Measurements from ENCODE around the gene SVOP. TPM values are rescaled to one million over a fixed set of nuclear protein-coding genes. Genes with fewer than 3 reads are reported as not detected.

SVOP gene
- total and polyA plus RNA-seq, 2 of the 4 experiments (the other 2 are of a cell fraction), result not detected

- intact Hi-C loops (cut with micrococcal nuclease), result no loop called here
- no peaks in the 10 kb centered on the region for H3K9me3 ChIP-seq (ENCODE audit: control insufficient read depth, insufficient read depth, low read length)
- H3K27me3 ChIP-seq (ENCODE audit: control insufficient read depth, insufficient read depth, low read length), result peaks cover 7% of the 10 kb centered on the region; the same call in 1 of the 2 replicates
- H3K27ac ChIP-seq (ENCODE audit: insufficient read depth, low read length), result no peak overlapping the region
- H3K14ac ChIP-seq (replicated peaks; ENCODE audit: low read depth, low read length), result no peak overlapping the region
- no TSS peak for BruUV-seq (replicated peaks)
- H2AK9ac ChIP-seq (replicated peaks; ENCODE audit: low read depth, low read length, poor library complexity), result no peak overlapping the region
- no peak for TF ChIP-seq CHD1 (IDR thresholded peaks at IDR 0.05; ENCODE audit: low read depth, low read length)
- no peak for TF ChIP-seq CTCF (conservative IDR thresholded peaks at IDR 0.05; ENCODE audit: low read depth, low read length)
- TF ChIP-seq RCOR1 (IDR thresholded peaks at IDR 0.05; ENCODE audit: insufficient replicate concordance, low read length), result no peak
- no peak for TF ChIP-seq RAD21 (IDR thresholded peaks at IDR 0.05; ENCODE audit: low read length)
- no peak for TF ChIP-seq ELK1 (IDR thresholded peaks at IDR 0.05; ENCODE audit: borderline replicate concordance, low read depth, low read length)
- TF ChIP-seq CEBPB (IDR thresholded peaks at IDR 0.05; ENCODE audit: low read depth, low read length), result no peak
- no peak for TF ChIP-seq MXI1 (IDR thresholded peaks at IDR 0.05; ENCODE audit: borderline replicate concordance, low read depth, low read length)
- TF ChIP-seq SMC3 (IDR thresholded peaks at IDR 0.05; ENCODE audit: low read depth, low read length), result no peak
- no peak for TF ChIP-seq MAFK (IDR thresholded peaks at IDR 0.05; ENCODE audit: low read depth, low read length)
- TF ChIP-seq POLR2A (IDR thresholded peaks at IDR 0.05; ENCODE audit: low read depth, low read length), result no peak
- TF ChIP-seq RFX5 (IDR thresholded peaks at IDR 0.05; ENCODE audit: low read depth, low read length), result no peak
- TF ChIP-seq BHLHE40 (IDR thresholded peaks at IDR 0.05; ENCODE audit: low read depth, low read length), result no peak
- no peak for TF ChIP-seq NFE2L2 (IDR thresholded peaks at IDR 0.05; ENCODE audit: low read depth, low read length)
- no peak for TF ChIP-seq FOS (IDR thresholded peaks at IDR 0.05; ENCODE audit: low read depth, low read length)
- TF ChIP-seq USF2 (IDR thresholded peaks at IDR 0.05; ENCODE audit: low read depth, low read length), result no peak
- TF ChIP-seq MAZ (IDR thresholded peaks at IDR 0.05; ENCODE audit: borderline replicate concordance, low read depth, low read length), result no peak
- dilution Hi-C loops (cut with HindIII; ENCODE audit: low sequenced_read_pairs, unreplicated experiment), result no loop called here
- no peak overlapping the region for H2BK120ac ChIP-seq (ENCODE audit: low read depth, low read length)
- no peak overlapping the region for H3K23ac ChIP-seq (ENCODE audit: low read depth, low read length)
- WGBS, 2 experiments (ENCODE audit: extremely low coverage in 2 of 2, insufficient read length in 1 of 2), result 83% methylated on average over 2 of the region's 3 CpGs; no CpG with 5 or more reads in 1 of the 2 experiments
- CTCF ChIA-PET, result no interaction called here
- H4K20me1 ChIP-seq (ENCODE audit: insufficient read depth, low read length), result no peaks in the 10 kb centered on the region
- no peak overlapping the region for H3K4ac ChIP-seq (ENCODE audit: low read depth, low read length)
- no peaks in the 10 kb centered on the region for H3K9me1 ChIP-seq (ENCODE audit: insufficient read depth, low read length)
- no peak overlapping the region for H4K5ac ChIP-seq (ENCODE audit: low read depth, low read length)
- H3K36me3 ChIP-seq (ENCODE audit: control insufficient read depth, insufficient read depth, low read length), result no peaks in the 10 kb centered on the region
- no peak overlapping the region for H2BK20ac ChIP-seq (ENCODE audit: low read depth, low read length)
- no peak overlapping the region for H4K91ac ChIP-seq (ENCODE audit: insufficient read depth, low read depth, low read length)
- POLR2A ChIA-PET (ENCODE audit: unreplicated experiment), result no interaction called here
- H3K18ac ChIP-seq (ENCODE audit: low read depth, low read length), result no peak overlapping the region
- no peak overlapping the region for H3K4me2 ChIP-seq (ENCODE audit: low read depth, low read length)
- H3K56ac ChIP-seq (ENCODE audit: extremely low read depth, insufficient read depth, low read length), result no peak overlapping the region
- H4K8ac ChIP-seq (ENCODE audit: low read depth in 2 of 2, low read length in 2 of 2), result no peak overlapping the region
- H3K4me1 ChIP-seq (ENCODE audit: control insufficient read depth, insufficient read depth, low read length), result no peaks in the 10 kb centered on the region
- no peak overlapping the region for H2AK5ac ChIP-seq (ENCODE audit: low read depth, low read length)
- ATAC-seq (ENCODE audit: low read depth) (no peak), DNase-seq (no peak)
- no peak overlapping the region for H3K4me3 ChIP-seq (ENCODE audit: insufficient read depth, low read depth, low read length)
- no peaks in the 10 kb centered on the region for H3K79me1 ChIP-seq (ENCODE audit: low read depth in 1 of 2, low read length in 2 of 2)
- in situ Hi-C loops (cut with MboI; ENCODE audit: low sequenced_read_pairs), result no loop called here
- no peak overlapping the region for H2BK5ac ChIP-seq (ENCODE audit: low read depth, low read length, poor library complexity, severe bottlenecking)
- no peak overlapping the region for H2AFZ ChIP-seq (replicated peaks; ENCODE audit: low read length, poor library complexity)
- H2BK15ac ChIP-seq (ENCODE audit: low read depth, low read length), result no peak overlapping the region
- no peak overlapping the region for H3K9ac ChIP-seq (ENCODE audit: low read depth, low read length)
Measured at GRCh38 chr12:108876550-108876949, 144.3 kb downstream of the SVOP start.
